ENCODE results near the gene TNFRSF19.

TNFRSF19 gene

DNA sequence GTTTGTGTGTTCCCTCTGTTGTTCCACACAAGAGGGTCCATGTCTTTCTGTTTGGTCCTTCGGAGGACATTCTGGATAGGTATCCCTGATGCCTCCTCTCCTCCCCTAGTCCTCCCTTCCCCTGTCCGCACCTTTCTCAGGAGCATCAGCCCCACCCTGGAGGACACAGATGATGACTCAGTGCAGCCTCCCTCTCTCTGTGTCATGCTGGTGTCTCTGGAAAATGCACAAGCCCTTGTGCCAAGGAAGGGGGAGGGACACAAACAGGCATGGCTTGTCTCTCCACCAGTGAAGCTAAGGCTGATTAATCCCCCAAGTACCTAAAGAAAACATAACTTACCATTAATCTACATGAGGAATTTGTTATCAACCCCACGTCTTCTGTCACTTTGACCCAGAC lies 16.2 kb upstream of the TNFRSF19 start:
- no peak for DNase-seq (ENCODE audit: low read depth)
- no peak overlapping the region for H3K4me3 ChIP-seq (ENCODE audit: low read depth, low read length)
- TF ChIP-seq, protein P1, sequence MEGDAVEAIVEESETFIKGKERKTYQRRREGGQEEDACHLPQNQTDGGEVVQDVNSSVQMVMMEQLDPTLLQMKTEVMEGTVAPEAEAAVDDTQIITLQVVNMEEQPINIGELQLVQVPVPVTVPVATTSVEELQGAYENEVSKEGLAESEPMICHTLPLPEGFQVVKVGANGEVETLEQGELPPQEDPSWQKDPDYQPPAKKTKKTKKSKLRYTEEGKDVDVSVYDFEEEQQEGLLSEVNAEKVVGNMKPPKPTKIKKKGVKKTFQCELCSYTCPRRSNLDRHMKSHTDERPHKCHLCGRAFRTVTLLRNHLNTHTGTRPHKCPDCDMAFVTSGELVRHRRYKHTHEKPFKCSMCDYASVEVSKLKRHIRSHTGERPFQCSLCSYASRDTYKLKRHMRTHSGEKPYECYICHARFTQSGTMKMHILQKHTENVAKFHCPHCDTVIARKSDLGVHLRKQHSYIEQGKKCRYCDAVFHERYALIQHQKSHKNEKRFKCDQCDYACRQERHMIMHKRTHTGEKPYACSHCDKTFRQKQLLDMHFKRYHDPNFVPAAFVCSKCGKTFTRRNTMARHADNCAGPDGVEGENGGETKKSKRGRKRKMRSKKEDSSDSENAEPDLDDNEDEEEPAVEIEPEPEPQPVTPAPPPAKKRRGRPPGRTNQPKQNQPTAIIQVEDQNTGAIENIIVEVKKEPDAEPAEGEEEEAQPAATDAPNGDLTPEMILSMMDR (IDR thresholded peaks at IDR 0.05; ENCODE audit: insufficient read depth, low read depth, low read length, missing control alignments) = no peak

DNA sequence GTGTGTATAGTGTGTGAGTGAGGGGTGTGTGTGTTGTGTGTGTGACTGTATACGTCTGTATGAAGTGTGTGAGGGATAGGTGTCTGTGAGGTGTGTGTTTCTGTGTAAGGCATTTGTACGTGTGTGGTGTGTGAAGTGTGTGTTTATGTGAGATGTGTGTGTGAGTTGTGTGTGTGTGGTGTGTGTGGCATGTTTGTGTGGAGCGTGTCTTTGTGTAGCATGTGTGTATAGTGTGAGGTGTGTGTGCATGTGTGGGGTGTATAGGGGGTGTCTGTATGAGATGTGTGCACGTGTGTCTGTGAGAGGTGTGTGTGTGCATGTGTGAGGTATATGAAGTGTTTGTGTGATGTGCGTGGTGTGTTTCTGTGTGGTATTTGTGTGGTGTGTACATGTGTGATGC lies 13.2 kb upstream of the TNFRSF19 start:
- TF ChIP-seq, protein P1 (IDR thresholded peaks at IDR 0.05; ENCODE audit: insufficient read depth, low read depth, low read length, missing control alignments) = no peak
- H3K4me3 ChIP-seq (ENCODE audit: low read depth, low read length) = no peak overlapping the region
- no peak for DNase-seq (ENCODE audit: low read depth)

DNA sequence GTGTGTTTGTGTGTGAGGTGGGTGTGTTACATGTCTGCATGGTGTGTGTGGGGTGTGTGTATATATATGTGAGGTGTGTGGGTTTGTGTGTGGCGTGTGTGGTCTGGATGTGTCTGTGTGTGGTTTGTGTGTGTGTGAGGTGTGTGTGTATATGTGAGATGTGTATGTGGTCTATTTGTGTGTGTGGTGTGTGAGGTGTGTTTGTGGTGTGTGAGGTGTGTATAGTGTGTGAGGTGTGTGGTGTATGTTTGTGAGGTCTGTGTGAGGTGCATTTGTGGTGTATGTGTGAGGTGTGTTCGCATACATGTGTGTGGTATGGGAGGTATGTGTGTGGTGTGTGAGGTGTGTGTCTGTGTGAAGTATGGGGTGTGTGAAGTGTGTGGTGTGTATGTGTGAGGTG lies 12.5 kb upstream of the TNFRSF19 start:
- no peak overlapping the region for H3K4me3 ChIP-seq (ENCODE audit: low read depth, low read length)
- TF ChIP-seq, protein P1 (IDR thresholded peaks at IDR 0.05; ENCODE audit: insufficient read depth, low read depth, low read length, missing control alignments) = no peak
- no peak for DNase-seq (ENCODE audit: low read depth)

DNA sequence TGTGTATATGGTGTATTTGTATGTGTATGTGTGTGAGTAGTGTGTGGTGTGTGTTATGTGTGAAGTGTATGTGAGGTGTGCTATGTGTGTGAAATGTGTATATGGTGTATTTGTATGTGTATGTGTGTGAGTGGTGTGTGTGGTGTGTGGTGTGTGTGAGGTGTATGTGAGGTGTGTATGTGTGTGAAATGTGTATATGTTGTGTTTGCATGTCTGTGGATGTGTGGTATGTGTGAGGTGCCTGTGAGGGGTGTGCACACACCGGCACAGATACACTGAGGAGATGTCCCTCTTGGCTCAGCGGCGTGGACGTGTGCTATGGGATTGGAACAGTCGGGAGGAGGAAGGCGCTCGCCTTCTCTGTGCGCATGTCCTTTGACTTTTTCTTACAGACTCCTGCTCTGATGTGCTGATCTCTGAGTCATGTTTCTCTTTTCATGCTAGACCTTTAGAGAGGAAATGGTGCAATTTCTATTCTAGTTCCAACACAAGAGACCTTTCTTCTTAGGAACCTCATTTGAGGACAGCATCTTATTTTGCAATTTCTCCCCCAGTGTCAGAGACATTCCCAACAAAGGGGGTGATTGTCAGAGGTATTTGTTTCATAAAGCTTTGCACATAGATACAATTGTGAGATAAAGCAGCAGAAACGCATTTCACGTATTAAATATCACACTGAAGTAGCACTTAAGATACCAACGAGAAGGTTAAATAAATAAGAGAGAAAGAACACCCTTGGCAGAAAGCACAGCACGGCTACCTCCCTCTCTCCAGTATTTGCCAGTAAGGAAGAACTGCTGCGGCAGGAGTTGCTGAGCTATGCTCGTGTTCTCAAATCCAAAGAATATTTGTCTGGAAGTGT lies 11.3 kb upstream of the TNFRSF19 start:
- TF ChIP-seq, protein P1 (IDR thresholded peaks at IDR 0.05; ENCODE audit: insufficient read depth, low read depth, low read length, missing control alignments) = no peak

DNA sequence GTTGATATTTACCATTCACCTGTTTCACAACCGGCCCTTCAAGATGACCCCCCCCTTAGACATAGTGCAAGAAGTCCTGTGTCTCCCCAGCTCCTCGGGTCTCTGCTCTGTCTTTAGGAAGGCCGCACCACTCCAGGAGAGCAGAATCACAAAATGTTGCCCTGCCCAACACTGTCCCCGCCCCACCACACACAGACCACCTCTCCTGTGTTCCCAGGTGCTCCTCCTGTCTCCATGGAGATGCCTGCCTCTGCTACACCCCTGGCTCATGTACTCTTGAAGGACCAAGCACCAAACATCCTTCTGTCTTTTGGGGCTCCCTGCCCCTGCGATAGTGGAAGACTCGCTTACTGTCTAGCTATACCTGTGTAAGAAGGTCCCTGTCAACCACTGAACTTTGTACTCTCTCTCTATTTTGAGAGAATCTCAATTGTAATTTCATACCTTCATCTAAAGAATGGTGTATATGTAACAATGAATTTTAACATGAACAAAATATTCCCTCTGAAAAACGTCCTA lies 9.6 kb upstream of the TNFRSF19 start:
- H3K4me3 ChIP-seq (ENCODE audit: low read depth, low read length) = peak overlapping the region; percentile 31
- TF ChIP-seq, protein P1 (IDR thresholded peaks at IDR 0.05; ENCODE audit: insufficient read depth, low read depth, low read length, missing control alignments) = no peak
- DNase-seq (ENCODE audit: low read depth) = peak; percentile 81

More for the DNA sequence above, 11.3 kb upstream of the TNFRSF19 start:
- peak; percentile 61 for DNase-seq (ENCODE audit: low read depth)
- no peak overlapping the region for H3K4me3 ChIP-seq (ENCODE audit: low read depth, low read length)

DNA sequence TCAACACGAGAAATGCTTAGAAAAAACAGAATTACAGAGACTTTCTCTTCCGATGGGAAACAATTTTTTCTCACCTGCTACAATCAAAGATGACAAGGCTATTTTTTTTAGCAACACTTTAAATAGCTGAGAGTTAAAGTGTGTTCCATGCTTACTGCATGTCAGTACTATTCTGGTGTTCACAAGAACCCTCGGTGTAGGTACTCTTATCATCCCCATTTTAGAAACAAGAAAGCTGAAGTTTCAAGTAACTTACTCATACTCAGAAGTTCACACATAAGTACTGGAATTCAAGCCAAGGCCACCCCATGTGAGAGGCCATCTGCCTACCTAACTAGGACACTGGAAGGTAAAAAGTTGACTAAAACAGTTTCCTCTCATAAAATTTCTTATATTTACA lies 9.0 kb upstream of the TNFRSF19 start:
- TF ChIP-seq, protein P1 (IDR thresholded peaks at IDR 0.05; ENCODE audit: insufficient read depth, low read depth, low read length, missing control alignments) = no peak
- H3K4me3 ChIP-seq (ENCODE audit: low read depth, low read length) = peak overlapping the region; percentile 27
- peak; percentile 95 for DNase-seq (ENCODE audit: low read depth)

Data from GM12865 (cell line).